HCT116 (cell line): Measurements from ENCODE around the gene HAND2. TPM values are rescaled to one million over a fixed set of nuclear protein-coding genes. Genes with fewer than 3 reads are reported as not detected.

ENCODE experiments used
- ATAC-seq: fragments of 200-7000 bp; cut with Tn5 transposase; 2 replicates; pipeline ENCODE4 v1.9.1; 2020; ENCODE audit warnings: mild to moderate bottlenecking, moderate library complexity
- BruUV-seq: library from RNA; stranded (reverse); fragments of 400-500 nt; replicated peaks from 2 replicates; lab custom pipeline; 2021; lab: Mats Ljungman, UMichigan
- CTCF ChIA-PET: fragments of 300-600 bp; sonication (Branson Sonifier 250); formaldehyde crosslinking; loops from one replicate; lab custom pipeline; 2021; ENCODE audit warnings: antibody characterized with exemption; lab: Charles Lee
- POLR2A ChIA-PET: fragments of 300-600, 350-600 bp; sonication (Branson Sonifier 250); formaldehyde crosslinking; loops from one replicate; lab custom pipeline; 2021; ENCODE audit warnings: antibody characterized with exemption; lab: Charles Lee
- RAD21 ChIA-PET, 2 experiments: fragments of 300-600 bp; sonication (Branson Sonifier 250); formaldehyde crosslinking; loops; one replicate each; lab custom pipeline; 2023; ENCODE audit warnings: low total read pairs in 2 of 2; ENCODE audit not compliant: uncharacterized antibody in 2 of 2, unreplicated experiment in 2 of 2, low non-redundant PET in 1 of 2; lab: Charles Lee
- DNase-seq: peaks from one replicate; pipeline ENCODE4 v3.0.0-alpha.2; 2010; ENCODE audit warnings: low read depth, low spot score
- H2AFZ ChIP-seq: fragments of 200-600 bp; shearing (Covaris generic), sonication (generic); 2 replicates; pipeline ENCODE4 v1.6.1; 2017; ENCODE audit warnings: low read depth, mixed run types, mixed read lengths, antibody characterized with exemption, low read length; ENCODE audit not compliant: poor library complexity, severe bottlenecking
- H3K27ac ChIP-seq: 2 replicates; pipeline ENCODE4 v1.5.1; 2012; ENCODE audit warnings: low read depth, low read length
- H3K27me3 ChIP-seq: fragments of 200-600 bp; sonication (generic); 2 replicates; pipeline ENCODE4 v1.6.1; 2016; ENCODE audit warnings: mixed run types, low read length, mixed read lengths; ENCODE audit not compliant: insufficient read depth
- H3K36me3 ChIP-seq, 2 experiments: fragments of 200-500 bp in 1 of 2; fragments of 200-600 bp in 1 of 2; sonication (Bioruptor generic) in 1 of 2; sonication (generic) in 1 of 2; 2 replicates each; pipeline versions ENCODE4 v1.5.1 to v1.6.1; 2014 to 2016; ENCODE audit warnings: low read length in 2 of 2, inconsistent platforms in 1 of 2, mixed read lengths in 1 of 2, mixed run types in 1 of 2; ENCODE audit not compliant: insufficient read depth in 2 of 2, control insufficient read depth in 1 of 2
- H3K4me1 ChIP-seq, 2 experiments: fragments of 200-600 bp in 1 of 2; sonication (generic) in 1 of 2; 2 replicates each; pipeline versions ENCODE4 v1.5.1 to v1.6.1; 2012 to 2017; ENCODE audit warnings: low read length in 2 of 2, inconsistent platforms in 1 of 2, mild to moderate bottlenecking in 1 of 2, mixed read lengths in 1 of 2, mixed run types in 1 of 2, moderate library complexity in 1 of 2; ENCODE audit not compliant: insufficient read depth in 2 of 2, control insufficient read depth in 1 of 2
- H3K4me2 ChIP-seq: fragments of 200-600 bp; sonication (generic); 2 replicates; pipeline ENCODE4 v1.6.1; 2017; ENCODE audit warnings: mixed run types, low read length, mixed read lengths
- H3K4me3 ChIP-seq, 2 experiments: fragments of 200-600 bp in 1 of 2; sonication (generic) in 1 of 2; replicated peaks in 1 of 2; 2 replicates each; pipeline ENCODE4 v1.5.1; 2011 to 2016; ENCODE audit warnings: low read length in 2 of 2, control low read depth in 1 of 2, low read depth in 1 of 2, mild to moderate bottlenecking in 1 of 2, mixed read lengths in 1 of 2, mixed run types in 1 of 2
- H3K79me2 ChIP-seq: fragments of 200-600 bp; sonication (generic); 2 replicates; pipeline ENCODE4 v1.6.1; 2017; ENCODE audit warnings: mild to moderate bottlenecking, mixed run types, low read length, moderate library complexity, mixed read lengths; ENCODE audit not compliant: insufficient read depth
- H3K9ac ChIP-seq: fragments of 200-600 bp; sonication (generic); 2 replicates; pipeline ENCODE4 v1.6.1; 2016; ENCODE audit warnings: low read length, mixed read lengths
- H3K9me2 ChIP-seq: fragments of 200-600 bp; sonication (generic), shearing (Covaris generic); 2 replicates; pipeline ENCODE4 v1.6.1; 2017; ENCODE audit warnings: mixed run types, mild to moderate bottlenecking, moderate library complexity; ENCODE audit not compliant: insufficient read depth
- H3K9me3 ChIP-seq, 2 experiments: fragments of 200-500 bp in 1 of 2; fragments of 200-600 bp in 1 of 2; sonication (Bioruptor generic) in 1 of 2; sonication (generic) in 1 of 2; 2 replicates each; pipeline ENCODE4 v1.6.1; 2014 to 2017; ENCODE audit warnings: low read length in 2 of 2, mixed read lengths in 2 of 2, inconsistent platforms in 1 of 2, low read depth in 1 of 2, mild to moderate bottlenecking in 1 of 2, mixed run types in 1 of 2, moderate library complexity in 1 of 2; ENCODE audit not compliant: control insufficient read depth in 1 of 2, insufficient read depth in 1 of 2
- H4K20me1 ChIP-seq: fragments of 200-600 bp; sonication (generic), shearing (Covaris generic); 2 replicates; pipeline ENCODE4 v1.6.1; 2017; ENCODE audit warnings: mixed run types, mild to moderate bottlenecking, moderate library complexity; ENCODE audit not compliant: insufficient read depth
- ELF1 ChIP-seq: IDR thresholded peaks from 2 replicates; pipeline ENCODE4 v1.6.1; 2012; ENCODE audit warnings: low read depth, borderline replicate concordance
- MAX ChIP-seq: IDR thresholded peaks from 2 replicates; pipeline ENCODE4 v1.6.1; 2012
- POLR2A ChIP-seq: IDR thresholded peaks from 2 replicates; pipeline ENCODE4 v1.7.0; 2011; ENCODE audit warnings: borderline replicate concordance; ENCODE audit not compliant: insufficient read depth, insufficient read length; ENCODE audit errors: extremely low read depth
- SIN3A ChIP-seq: IDR thresholded peaks from 2 replicates; pipeline ENCODE4 v1.6.1; 2012; ENCODE audit warnings: low read depth
- SP1 ChIP-seq: IDR thresholded peaks from 2 replicates; pipeline ENCODE4 v1.6.1; 2012; ENCODE audit warnings: low read depth
- YY1 ChIP-seq: IDR thresholded peaks from 2 replicates; pipeline ENCODE4 v1.6.1; 2011; ENCODE audit warnings: low read length, low read depth, moderate library complexity, mild to moderate bottlenecking; ENCODE audit not compliant: insufficient replicate concordance; ENCODE audit errors: extremely low read depth
- ZBTB33 ChIP-seq: IDR thresholded peaks from 2 replicates; pipeline ENCODE4 v1.6.1; 2011; ENCODE audit warnings: mild to moderate bottlenecking, low read length, moderate library complexity; ENCODE audit not compliant: insufficient replicate concordance; ENCODE audit errors: extremely low read depth
- ZNF274 ChIP-seq: fragments of 200-500 bp; sonication (Bioruptor generic); IDR thresholded peaks from 2 replicates; pipeline ENCODE4 v1.6.1; 2014; ENCODE audit warnings: mild to moderate bottlenecking, low read depth, low read length, inconsistent platforms
- intact Hi-C: fragments of 100-400 bp; cut with micrococcal nuclease; formaldehyde crosslinking; loops from 2 replicates; pipeline ENCODE4 v1.10.0; 2022
- total RNA-seq: library from RNA; stranded (reverse); gene quantifications from one replicate; pipeline ENCODE4 v1.2.1, GENCODE V29; 2021; ENCODE audit not compliant: unreplicated experiment

Gene HAND2
- total RNA-seq, 1 experiment from 2014 or later, result not detected

DNA sequence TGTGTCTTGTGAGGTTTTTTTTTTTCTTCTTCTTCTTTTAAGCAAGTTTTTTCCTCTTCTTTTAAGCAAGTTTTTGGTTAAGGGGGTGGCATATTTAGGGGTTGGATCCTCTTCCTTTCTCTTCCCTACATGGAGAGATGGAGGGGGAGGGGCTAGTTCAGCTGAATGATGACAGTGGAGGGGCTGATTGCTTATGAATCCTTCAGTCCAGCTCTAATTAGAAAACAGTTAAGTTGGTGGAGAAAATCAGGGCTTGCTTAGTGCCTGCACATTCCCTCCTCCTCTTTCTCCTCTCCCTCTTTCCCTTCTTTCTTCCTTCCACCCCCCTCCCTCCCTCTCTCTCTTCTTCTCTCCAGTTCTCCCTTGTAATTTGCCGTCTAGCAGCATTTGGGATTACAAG, 4.4 kb upstream of the HAND2 start:
- ChIA-PET CTCF (no interaction called here), RAD21 (no interaction called here), POLR2A (no interaction called here)
- Histone ChIP-seq H3K9me2 (no peaks in the 10 kb centered on the region), H3K36me3 (no peaks in the 10 kb centered on the region), H3K9ac (no peak overlapping the region), H3K27me3 (peaks cover 36% of the 10 kb centered on the region), H3K79me2 (no peaks in the 10 kb centered on the region), H3K4me2 (no peak overlapping the region), H4K20me1 (no peaks in the 10 kb centered on the region), H3K4me1 (no peaks in the 10 kb centered on the region), H2AFZ (no peak overlapping the region), H3K4me3 (no peak overlapping the region), H3K27ac (no peak overlapping the region), H3K9me3 (no peaks in the 10 kb centered on the region)
- DNase-seq, result no peak
- ATAC-seq, result no peak
- TF ChIP-seq ZNF274 (no peak), SIN3A (no peak), YY1 (no peak), MAX (no peak), SP1 (no peak), POLR2A (no peak), ELF1 (no peak), ZBTB33 (no peak)
- intact Hi-C loops, result no loop called here
- BruUV-seq, result no TSS peak
